Psoas muscle (tissue), 8 donors: Measurements from ENCODE around the gene MMP24OS. TPM values are rescaled to one million over a fixed set of nuclear protein-coding genes. Genes with fewer than 3 reads are reported as not detected.

Experiments used
- ATAC-seq, 4 donors: fragments of 200-7000 bp; cut with Tn5 transposase; one replicate each; pipeline ENCODE4 v1.9.1; 2020; ENCODE audit warnings: moderate library complexity in 3 of 4, mild to moderate bottlenecking in 2 of 4
- DNase-seq, 2 donors: peaks; one replicate each; pipeline ENCODE4 v3.0.0-alpha.2; 2020
- H3K27ac ChIP-seq: fragments of 200-600 bp; one replicate; pipeline ENCODE4 v1.8.0; 2022
- H3K27me3 ChIP-seq, 3 donors: fragments of 200-600 bp in 1 of 3; one replicate each; pipeline versions ENCODE4 v1.6.1 to v1.8.0; 2013 to 2022; ENCODE audit warnings: low read length in 2 of 3, mild to moderate bottlenecking in 2 of 3, moderate library complexity in 1 of 3; ENCODE audit not compliant: insufficient read depth in 3 of 3
- H3K36me3 ChIP-seq, 2 donors: fragments of 200-600 bp in 1 of 2; one replicate each; pipeline versions ENCODE4 v1.6.1 to v1.8.0; 2013 to 2022; ENCODE audit warnings: low read depth in 1 of 2, mild to moderate bottlenecking in 1 of 2, moderate library complexity in 1 of 2; ENCODE audit not compliant: insufficient read depth in 1 of 2
- H3K4me1 ChIP-seq: fragments of 200-600 bp; one replicate; pipeline ENCODE4 v1.8.0; 2022
- H3K4me3 ChIP-seq: fragments of 200-600 bp; one replicate; pipeline ENCODE4 v1.8.0; 2022; ENCODE audit warnings: mild to moderate bottlenecking
- H3K9me3 ChIP-seq: fragments of 200-600 bp; one replicate; pipeline ENCODE4 v1.8.0; 2022
- WGBS, 3 donors: extraction: QIAGEN DNeasy Blood & Tissue Kit; methylation state at CpG; one replicate each; pipeline versions ENCODE4 v1.1.6 to v1.1.7; 2013; 5-methylcytosine and 5-hydroxymethylcytosine counted together
- intact Hi-C, 2 donors: fragments of 100-400 bp; cut with DNase I; formaldehyde crosslinking; loops; one replicate each; pipeline versions ENCODE4 v1.11.0 to v1.14.2; 2022
- polyA plus RNA-seq, 3 donors: library from polyadenylated mRNA; stranded (reverse); fragments of 200-250 nt; gene quantifications; one replicate each; pipeline ENCODE4 v1.2.3, GENCODE V29; 2013
- total RNA-seq, 4 donors: library from RNA; stranded (reverse); fragmentation: NEBNext Ultra II Directional in 2 of 4; extraction: Animal tissue kit (Norgen Biotek cat#: 25700) in 2 of 4; gene quantifications; one replicate each; pipeline versions ENCODE4 v1.2.1 to v1.2.4, GENCODE V29; 2021 to 2023
- TF ChIP-seq, protein P1 (sequence below): fragments of 200-600 bp; IDR thresholded peaks from one replicate; pipeline ENCODE4 v1.8.0; 2022; ENCODE audit warnings: antibody characterized with exemption
- donor health status: healthy with polysubstance abuse.
- donor health status: DM: no; HTN: no; CAD: no; lungs with moderate emphysema.
- donor health status: Bipolar disorder and iron deficiency.
- donor health status: healthy.
- donor health status: DM: yes; HTN: yes; CAD: no.
- donor health status: DM: no; HTN: no; CAD: no.
- donor health status: DM: no; HTN: no; CAD: no.
- donor health status: DM: yes; HTN: yes; CAD: no.

The MMP24OS gene
- total and polyA plus RNA-seq, 7 donors: 10.4 to 40.6 (median 25.1) TPM

DNA sequence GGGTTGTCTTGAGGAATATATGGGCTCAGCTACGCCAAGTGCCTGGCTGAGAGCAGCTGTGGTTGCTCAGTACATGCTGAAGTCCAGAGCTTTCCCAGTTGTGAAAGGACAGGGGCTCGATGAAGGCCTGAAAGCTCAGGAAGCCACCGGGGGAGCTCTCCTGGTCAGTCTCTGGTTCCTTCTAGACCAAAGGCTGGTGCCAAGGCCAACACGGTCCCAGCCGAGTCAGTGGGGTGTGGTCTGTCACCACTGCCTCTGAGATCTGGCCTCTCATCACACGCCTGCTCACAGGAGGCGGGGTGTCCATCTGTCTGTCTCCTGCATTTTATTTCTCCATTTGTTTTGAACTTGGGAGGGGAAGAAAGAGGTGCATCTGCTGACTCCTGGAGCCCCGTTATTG, 19.2 kb upstream of the MMP24OS start:
- intact Hi-C loops: no loop called here
- 41 to 49% (median 47%) methylated on average over 8 of the region's 8 CpGs for WGBS, 3 donors
- no peak for DNase-seq
- TF ChIP-seq, protein P1, sequence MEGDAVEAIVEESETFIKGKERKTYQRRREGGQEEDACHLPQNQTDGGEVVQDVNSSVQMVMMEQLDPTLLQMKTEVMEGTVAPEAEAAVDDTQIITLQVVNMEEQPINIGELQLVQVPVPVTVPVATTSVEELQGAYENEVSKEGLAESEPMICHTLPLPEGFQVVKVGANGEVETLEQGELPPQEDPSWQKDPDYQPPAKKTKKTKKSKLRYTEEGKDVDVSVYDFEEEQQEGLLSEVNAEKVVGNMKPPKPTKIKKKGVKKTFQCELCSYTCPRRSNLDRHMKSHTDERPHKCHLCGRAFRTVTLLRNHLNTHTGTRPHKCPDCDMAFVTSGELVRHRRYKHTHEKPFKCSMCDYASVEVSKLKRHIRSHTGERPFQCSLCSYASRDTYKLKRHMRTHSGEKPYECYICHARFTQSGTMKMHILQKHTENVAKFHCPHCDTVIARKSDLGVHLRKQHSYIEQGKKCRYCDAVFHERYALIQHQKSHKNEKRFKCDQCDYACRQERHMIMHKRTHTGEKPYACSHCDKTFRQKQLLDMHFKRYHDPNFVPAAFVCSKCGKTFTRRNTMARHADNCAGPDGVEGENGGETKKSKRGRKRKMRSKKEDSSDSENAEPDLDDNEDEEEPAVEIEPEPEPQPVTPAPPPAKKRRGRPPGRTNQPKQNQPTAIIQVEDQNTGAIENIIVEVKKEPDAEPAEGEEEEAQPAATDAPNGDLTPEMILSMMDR: no peak
- no peak overlapping the region for H3K27ac ChIP-seq
- peaks cover 0 to 19% (median 4%) of the 10 kb centered on the region in 3 donors for H3K27me3 ChIP-seq
- no peaks in the 10 kb centered on the region for H3K9me3 ChIP-seq
- no peaks in the 10 kb centered on the region for H3K4me1 ChIP-seq
- no peak overlapping the region for H3K4me3 ChIP-seq
- no peak for ATAC-seq
- peaks cover 0 to 8% of the 10 kb centered on the region in 2 donors for H3K36me3 ChIP-seq

DNA sequence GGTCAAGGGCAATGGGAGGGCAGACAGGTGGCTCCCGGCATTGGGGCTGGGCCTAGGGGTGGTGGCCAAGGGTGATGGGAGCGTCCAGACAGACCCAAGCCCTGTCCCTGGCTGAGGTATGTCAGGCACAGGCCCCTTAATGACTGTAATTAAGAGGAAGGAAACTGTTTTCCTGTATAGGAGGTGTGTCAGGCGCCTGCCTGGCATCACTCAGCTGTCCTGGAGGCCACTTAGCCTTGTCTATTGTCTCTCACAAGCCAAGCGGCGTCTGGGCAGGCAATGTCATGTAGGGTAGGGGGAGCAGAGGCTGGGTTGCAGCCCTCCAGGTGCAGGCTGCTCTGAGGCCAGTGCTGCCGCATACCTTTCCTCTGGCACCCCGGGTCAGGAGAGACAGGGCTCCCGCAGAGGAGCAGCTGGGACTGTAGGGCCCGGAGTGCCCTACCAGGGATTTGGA, 18.2 kb upstream of the MMP24OS start:
- no peak for DNase-seq
- Histone ChIP-seq H3K4me3 (no peak overlapping the region), H3K27me3 (peaks cover 0 to 25% (median 4%) of the 10 kb centered on the region in 3 donors), H3K4me1 (no peaks in the 10 kb centered on the region), H3K9me3 (no peaks in the 10 kb centered on the region), H3K27ac (no peak overlapping the region), H3K36me3 (no peaks in the 10 kb centered on the region)
- ATAC-seq: no peak
- intact Hi-C loops: no loop called here
- TF ChIP-seq, protein P1: no peak
- 36 to 45% (median 43%) methylated on average over 9 of the region's 9 CpGs for WGBS, 3 donors

DNA sequence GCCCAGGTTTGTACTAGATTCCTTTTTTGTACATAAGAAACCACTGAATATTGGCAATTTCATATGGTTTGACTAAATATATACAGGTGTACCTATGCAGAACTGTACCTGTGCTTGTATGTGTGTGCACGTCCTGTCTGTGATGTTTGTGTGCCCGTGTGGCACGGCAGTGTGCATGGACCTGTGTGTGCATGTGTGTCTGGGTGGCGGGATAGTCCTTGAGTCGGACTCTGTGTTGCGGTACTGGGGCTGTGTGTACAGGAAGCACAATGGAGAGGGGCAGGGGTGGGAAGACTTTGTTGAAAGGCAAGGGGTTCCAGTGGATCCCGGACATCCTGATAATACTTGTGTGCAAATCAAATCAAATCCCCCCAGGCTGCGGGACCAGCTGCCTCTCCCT, 17.8 kb upstream of the MMP24OS start:
- H3K9me3 ChIP-seq: no peaks in the 10 kb centered on the region
- intact Hi-C loops: no loop called here
- no peak overlapping the region for H3K27ac ChIP-seq
- no peak for ATAC-seq
- H3K4me1 ChIP-seq: no peaks in the 10 kb centered on the region
- no peak overlapping the region for H3K4me3 ChIP-seq
- H3K36me3 ChIP-seq: no peaks in the 10 kb centered on the region
- WGBS, 3 donors: 69 to 76% (median 75%) methylated on average over 8 of the region's 8 CpGs
- H3K27me3 ChIP-seq: peaks cover 0 to 25% (median 4%) of the 10 kb centered on the region in 3 donors
- DNase-seq: no peak
- TF ChIP-seq, protein P1: no peak

DNA sequence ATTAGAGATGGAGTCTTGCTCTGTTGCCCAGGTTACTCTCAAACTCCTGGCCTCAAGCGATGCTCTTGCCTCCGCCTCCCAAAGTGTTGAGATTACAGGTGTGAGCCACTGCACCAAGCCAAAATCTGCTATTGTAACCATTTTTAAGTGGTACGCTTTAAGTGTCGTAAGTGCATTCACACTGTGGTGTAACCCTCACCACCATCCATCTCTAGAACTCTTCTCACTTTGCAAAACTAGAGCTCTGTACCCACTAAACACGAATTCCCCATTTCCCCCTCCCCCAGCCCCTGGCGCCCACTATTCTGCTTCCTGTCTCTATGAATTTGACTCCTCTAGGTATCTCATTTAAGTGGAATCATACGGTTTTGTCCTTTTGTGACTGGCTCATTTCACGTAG, 17.1 kb upstream of the MMP24OS start:
- no peaks in the 10 kb centered on the region for H3K4me1 ChIP-seq
- intact Hi-C loops: no loop called here
- DNase-seq: no peak

More for the DNA sequence above, 17.1 kb upstream of the MMP24OS start:
- no peak overlapping the region for H3K4me3 ChIP-seq
- H3K27me3 ChIP-seq: peaks cover 0 to 25% (median 4%) of the 10 kb centered on the region in 3 donors
- H3K27ac ChIP-seq: no peak overlapping the region
- ATAC-seq: no peak
- TF ChIP-seq, protein P1: no peak
- H3K9me3 ChIP-seq: no peaks in the 10 kb centered on the region
- WGBS, 3 donors: 69 to 76% (median 71%) methylated on average over 8 of the region's 8 CpGs
- no peaks in the 10 kb centered on the region for H3K36me3 ChIP-seq
